SK-N-SH (cell line): ENCODE data around the gene CFAP74. TPM values are rescaled to one million over a fixed set of nuclear protein-coding genes. Genes with fewer than 3 reads are reported as not detected.

Experiments
- CTCF ChIA-PET: fragments of 300-600, 350-600 bp; formaldehyde crosslinking; extraction: SDS; loops from one replicate; lab custom pipeline; 2021; lab: Yijun Ruan, JAX
- POLR2A ChIA-PET: fragments of 350-600 bp; sonication (Branson Sonifier 250); formaldehyde crosslinking; extraction: SDS; loops from one replicate; lab custom pipeline; 2020; ENCODE audit warnings: antibody characterized with exemption, inconsistent platforms; lab: Yijun Ruan, JAX
- DNase-seq: peaks from one replicate; pipeline ENCODE4 v3.0.0; 2012
- H2AFZ ChIP-seq: fragments of 200-600 bp; sonication (generic); 2 replicates; pipeline ENCODE4 v1.8.1; 2016; ENCODE audit warnings: antibody characterized with exemption, mild to moderate bottlenecking, low read depth
- H3F3A ChIP-seq: fragments of 200-600 bp; sonication (generic); replicated peaks from 2 replicates; pipeline ENCODE3; 2016; ENCODE audit warnings: antibody characterized with exemption, mild to moderate bottlenecking; ENCODE audit not compliant: insufficient read depth
- H3K27ac ChIP-seq, 2 experiments: fragments of 200-500 bp in 1 of 2; fragments of 200-600 bp in 1 of 2; sonication (Bioruptor generic) in 1 of 2; sonication (generic), shearing (Covaris generic) in 1 of 2; 2 replicates each; pipeline versions ENCODE4 v1.5.1 to v1.6.1; 2014 to 2016; ENCODE audit warnings: low read depth in 2 of 2, inconsistent platforms in 1 of 2, low read length in 1 of 2, mild to moderate bottlenecking in 1 of 2, mixed read lengths in 1 of 2
- H3K27me3 ChIP-seq: fragments of 200-600 bp; sonication (generic), shearing (Covaris generic); 2 replicates; pipeline ENCODE4 v1.6.1; 2016; ENCODE audit warnings: mixed run types; ENCODE audit not compliant: insufficient read depth
- H3K36me3 ChIP-seq, 2 experiments: fragments of 200-500 bp in 1 of 2; fragments of 200-600 bp in 1 of 2; sonication (Bioruptor generic) in 1 of 2; sonication (generic) in 1 of 2; replicated peaks in 1 of 2; 2 replicates each; pipeline versions ENCODE3 to v1.5.1; 2014 to 2016; ENCODE audit warnings: low read length in 1 of 2, mild to moderate bottlenecking in 1 of 2; ENCODE audit not compliant: insufficient read depth in 2 of 2, control insufficient read depth in 1 of 2
- H3K4me1 ChIP-seq, 2 experiments: fragments of 200-500 bp in 1 of 2; fragments of 200-600 bp in 1 of 2; sonication (Bioruptor generic) in 1 of 2; sonication (generic), shearing (Covaris generic) in 1 of 2; 2 replicates each; pipeline versions ENCODE4 v1.5.1 to v1.6.1; 2014 to 2016; ENCODE audit warnings: low read depth in 1 of 2, low read length in 1 of 2, mixed run types in 1 of 2; ENCODE audit not compliant: insufficient read depth in 2 of 2, control insufficient read depth in 1 of 2
- H3K4me2 ChIP-seq: fragments of 200-600 bp; sonication (generic), shearing (Covaris generic); 2 replicates; pipeline ENCODE4 v1.6.1; 2017; ENCODE audit warnings: mixed run types
- H3K4me3 ChIP-seq, 2 experiments: fragments of 200-500 bp in 1 of 2; fragments of 200-600 bp in 1 of 2; sonication (Bioruptor generic) in 1 of 2; sonication (generic), shearing (Covaris generic) in 1 of 2; 2 replicates each; pipeline versions ENCODE4 v1.5.1 to v1.8.1; 2014 to 2016; ENCODE audit warnings: low read depth in 2 of 2, inconsistent platforms in 1 of 2, low read length in 1 of 2, mild to moderate bottlenecking in 1 of 2, mixed read lengths in 1 of 2, moderate library complexity in 1 of 2
- H3K79me2 ChIP-seq: fragments of 200-600 bp; sonication (generic); 2 replicates; pipeline ENCODE4 v1.8.1; 2017; ENCODE audit warnings: mild to moderate bottlenecking; ENCODE audit not compliant: insufficient read depth
- H3K9ac ChIP-seq: fragments of 200-600 bp; sonication (generic); 2 replicates; pipeline ENCODE4 v1.6.1; 2017; ENCODE audit warnings: mixed run types
- H3K9me2 ChIP-seq: fragments of 200-600 bp; sonication (generic); 2 replicates; pipeline ENCODE4 v1.6.1; 2017; ENCODE audit warnings: mixed run types
- H3K9me3 ChIP-seq: fragments of 200-600 bp; sonication (generic); 2 replicates; pipeline ENCODE4 v1.6.1; 2017; ENCODE audit warnings: mixed run types, mild to moderate bottlenecking, moderate library complexity
- H4K20me1 ChIP-seq: fragments of 200-600 bp; sonication (generic); 2 replicates; pipeline ENCODE4 v1.6.1; 2017; ENCODE audit warnings: mild to moderate bottlenecking, mixed run types; ENCODE audit not compliant: insufficient read depth
- EP300 ChIP-seq, 2 experiments: IDR thresholded peaks; 2 replicates each; pipeline versions ENCODE4 v1.4.0 to v1.6.1; 2012; ENCODE audit warnings: borderline replicate concordance in 1 of 2, low read depth in 1 of 2, low read length in 1 of 2
- FOSL2 ChIP-seq: IDR thresholded peaks from 2 replicates; pipeline ENCODE4 v1.4.0; 2012; ENCODE audit warnings: low read depth, mild to moderate bottlenecking, moderate library complexity, borderline replicate concordance
- GATA2 ChIP-seq: sonication (generic); formaldehyde crosslinking; IDR thresholded peaks from 2 replicates; pipeline ENCODE4 v1.5.0; 2020; ENCODE audit warnings: mild to moderate bottlenecking, missing genetic modification reagents
- NRF1 ChIP-seq: IDR thresholded peaks from 2 replicates; pipeline ENCODE4 v1.6.1; 2012; ENCODE audit warnings: low read depth, mild to moderate bottlenecking, low read length
- RCOR1 ChIP-seq: fragments of 150-350 bp; IDR thresholded peaks from 2 replicates; pipeline ENCODE4 v1.6.1; 2017; ENCODE audit warnings: antibody characterized with exemption, low read length
- WGBS: methylation state at CpG from one replicate; pipeline ENCODE4 v1.1.6; 2017; ENCODE audit warnings: low lambda C conversion rate; 5-methylcytosine and 5-hydroxymethylcytosine counted together
- polyA plus RNA-seq, 3 experiments: library from polyadenylated mRNA; depleted of rRNA; stranded (reverse); fragments of >200 nt; gene quantifications; 2 replicates each; pipeline ENCODE4 v1.2.3, GENCODE V29; 2012
- TF ChIP-seq, protein P1 (sequence below): IDR thresholded peaks from 2 replicates; pipeline ENCODE4 v1.4.0; 2012; ENCODE audit warnings: low read depth, borderline replicate concordance

Gene CFAP74
- polyA plus RNA-seq, 1 of the 3 experiments (the other 2 are of a cell fraction), result not detected

DNA sequence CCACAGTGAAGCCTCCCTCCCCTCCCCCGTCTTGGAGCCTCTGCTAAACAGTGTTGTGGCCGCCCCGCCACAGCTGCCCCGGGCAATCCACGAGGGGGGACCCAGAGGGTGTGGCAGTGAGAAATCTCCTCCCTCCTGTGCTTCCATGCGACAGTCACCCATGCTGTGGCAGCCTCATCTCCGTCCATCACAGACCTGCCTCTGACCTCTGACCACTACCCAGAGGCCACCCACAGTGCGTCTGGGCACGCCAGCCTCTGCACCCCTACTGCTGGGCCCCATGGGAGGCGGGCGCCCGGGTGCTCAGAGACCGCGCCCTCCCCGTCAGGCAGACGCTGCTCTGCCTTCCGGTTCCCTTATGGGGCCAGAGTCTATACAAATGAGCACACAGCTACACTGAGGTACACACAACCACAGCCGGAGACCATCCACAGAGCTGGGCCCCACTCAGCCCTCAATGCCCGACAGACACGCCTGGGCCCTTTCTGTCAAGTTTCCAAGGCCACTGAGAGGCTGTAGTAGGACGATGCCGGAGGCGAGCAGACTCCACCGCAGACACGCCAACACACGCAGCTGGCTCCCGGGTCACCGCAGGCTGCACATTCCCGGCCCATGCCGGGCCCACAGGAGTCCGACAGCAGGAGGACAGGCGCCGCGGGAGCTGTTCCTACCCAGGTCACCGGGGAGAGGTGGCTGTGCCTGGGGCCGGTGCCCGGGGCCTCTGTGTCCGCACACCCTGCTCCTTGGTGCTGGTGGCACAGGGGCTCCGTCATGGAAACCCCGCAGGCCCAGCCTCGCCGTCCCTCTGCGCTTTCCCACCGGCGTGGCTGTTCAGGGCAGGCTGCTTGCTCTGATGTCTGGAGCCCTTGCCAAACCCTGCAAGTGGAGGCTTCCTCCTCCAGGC lies 60.6 kb downstream of the CFAP74 start:
- CTCF ChIA-PET, result interaction anchor here (0.5 to 7.8 kb wide), 15 partner anchors 10 to 231 kb away, joined by 3 to 152 read pairs (median 6); partner anchors contain the start of genes CALML6, GABRD and PRKCZ
- Histone ChIP-seq H3K4me2 (no peak overlapping the region), H3K9ac (no peak overlapping the region), H3K79me2 (no peaks in the 10 kb centered on the region), H3K36me3 (no peaks in the 10 kb centered on the region), H3K27me3 (no peaks in the 10 kb centered on the region)
- TF ChIP-seq, protein P1, sequence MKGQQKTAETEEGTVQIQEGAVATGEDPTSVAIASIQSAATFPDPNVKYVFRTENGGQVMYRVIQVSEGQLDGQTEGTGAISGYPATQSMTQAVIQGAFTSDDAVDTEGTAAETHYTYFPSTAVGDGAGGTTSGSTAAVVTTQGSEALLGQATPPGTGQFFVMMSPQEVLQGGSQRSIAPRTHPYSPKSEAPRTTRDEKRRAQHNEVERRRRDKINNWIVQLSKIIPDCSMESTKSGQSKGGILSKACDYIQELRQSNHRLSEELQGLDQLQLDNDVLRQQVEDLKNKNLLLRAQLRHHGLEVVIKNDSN, result no peak
- TF ChIP-seq FOSL2 (no peak), RCOR1 (no peak)
- TF ChIP-seq, all 33 proteins: peak for 0
- no peaks in the 10 kb centered on the region for H3K9me3 ChIP-seq
- H4K20me1 ChIP-seq, result no peaks in the 10 kb centered on the region
- POLR2A ChIA-PET, result no interaction called here
- H3K27ac ChIP-seq, result no peak overlapping the region
- no peak for DNase-seq
- WGBS, result 75% methylated on average over 20 of the region's 45 CpGs
- no peak overlapping the region for H2AFZ ChIP-seq
- peaks cover 0 to 22% of the 10 kb centered on the region in 2 experiments; a peak in 1 of 4 replicates for H3K4me1 ChIP-seq
- H3K9me2 ChIP-seq, result no peaks in the 10 kb centered on the region
- no peak overlapping the region for H3K4me3 ChIP-seq
- H3F3A ChIP-seq, result no peaks in the 10 kb centered on the region

DNA sequence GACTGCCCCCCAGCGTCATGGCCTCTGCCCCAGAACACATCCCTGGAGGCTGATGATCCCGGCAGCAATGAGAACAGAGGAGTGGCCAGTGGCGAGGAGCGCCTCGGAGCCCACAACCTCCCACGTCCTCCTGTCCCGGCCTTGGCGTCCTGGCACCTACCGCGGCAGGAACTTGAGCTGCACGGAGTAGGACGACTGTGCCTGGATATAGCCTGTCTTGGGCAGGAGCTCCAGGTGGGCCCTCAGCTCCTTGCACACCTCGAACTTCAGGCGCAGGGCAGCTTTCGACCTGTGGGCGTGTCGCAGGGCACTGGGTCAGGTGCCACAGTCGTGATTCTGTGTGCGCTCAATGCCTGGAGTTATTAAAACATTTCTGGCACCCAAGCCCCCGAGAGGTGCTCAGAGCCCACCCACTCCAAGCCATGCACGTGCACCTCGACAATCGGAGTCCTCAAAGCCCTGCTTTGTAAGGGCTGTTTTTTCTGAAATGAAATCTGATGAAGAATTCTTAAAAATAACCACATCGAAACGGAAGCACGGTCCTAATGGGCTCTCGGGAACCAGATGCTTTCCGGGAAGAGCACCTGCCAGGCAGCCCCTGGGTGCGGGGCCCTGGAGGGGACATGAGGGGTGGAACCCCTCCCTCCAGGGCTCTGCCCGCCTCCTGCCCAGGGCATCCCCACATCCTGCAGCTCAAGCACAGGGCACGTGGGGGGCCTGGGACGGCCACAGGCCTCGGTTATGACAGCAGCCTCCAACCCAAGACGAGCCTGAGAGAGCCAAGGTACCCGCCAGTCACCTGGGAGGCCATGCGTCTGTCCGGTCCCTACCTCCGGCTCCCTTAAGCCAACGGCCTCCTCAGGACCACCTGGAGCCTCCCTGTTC lies 61.5 kb downstream of the CFAP74 start:
- no peaks in the 10 kb centered on the region for H3K27me3 ChIP-seq
- WGBS, result 54% methylated on average over 13 of the region's 39 CpGs

More for the DNA sequence above, 61.5 kb downstream of the CFAP74 start:
- Histone ChIP-seq H3K9me2 (no peaks in the 10 kb centered on the region), H3K36me3 (no peaks in the 10 kb centered on the region), H2AFZ (no peak overlapping the region), H3F3A (no peaks in the 10 kb centered on the region), H3K9me3 (no peaks in the 10 kb centered on the region), H3K4me3 (no peak overlapping the region), H3K9ac (no peak overlapping the region), H3K4me1 (peaks cover 0 to 16% of the 10 kb centered on the region in 2 experiments; a peak in 1 of 4 replicates), H3K79me2 (no peaks in the 10 kb centered on the region), H4K20me1 (no peaks in the 10 kb centered on the region), H3K27ac (no peak overlapping the region), H3K4me2 (no peak overlapping the region)
- ChIA-PET CTCF (interaction anchor here (1.0 to 7.8 kb wide), 10 partner anchors 14 to 109 kb away, joined by 3 to 152 read pairs (median 6); partner anchors contain the start of gene PRKCZ), POLR2A (no interaction called here)
- TF ChIP-seq NRF1 (no peak), EP300 (IDR thresholded peaks at IDR 0.05; ENCODE audit: borderline replicate concordance in 1 of 2, low read depth in 1 of 2, low read length in 1 of 2) (no peak), GATA2 (CRISPR knock-in tag) (no peak)
- DNase-seq, result no peak
